GM18909 (cell line): ENCODE data around the gene KPNA4.
"Not testable (repeated sequence)": the region's sequence is repeated elsewhere in the genome, so short reads cannot be mapped to it uniquely, and the experiment has no call there.

Source experiments
- ATAC-seq: cut with Tn5 transposase; IDR thresholded peaks from one replicate; pipeline ENCODE4 v1.9.1; 2021; ENCODE audit warnings: mild to moderate bottlenecking; ENCODE audit not compliant: unreplicated experiment, poor library complexity

The KPNA4 gene

GRCh38 chr3:160574636-160575035, 9.3 kb upstream of the KPNA4 start:
- ATAC-seq = no peak

DNA sequence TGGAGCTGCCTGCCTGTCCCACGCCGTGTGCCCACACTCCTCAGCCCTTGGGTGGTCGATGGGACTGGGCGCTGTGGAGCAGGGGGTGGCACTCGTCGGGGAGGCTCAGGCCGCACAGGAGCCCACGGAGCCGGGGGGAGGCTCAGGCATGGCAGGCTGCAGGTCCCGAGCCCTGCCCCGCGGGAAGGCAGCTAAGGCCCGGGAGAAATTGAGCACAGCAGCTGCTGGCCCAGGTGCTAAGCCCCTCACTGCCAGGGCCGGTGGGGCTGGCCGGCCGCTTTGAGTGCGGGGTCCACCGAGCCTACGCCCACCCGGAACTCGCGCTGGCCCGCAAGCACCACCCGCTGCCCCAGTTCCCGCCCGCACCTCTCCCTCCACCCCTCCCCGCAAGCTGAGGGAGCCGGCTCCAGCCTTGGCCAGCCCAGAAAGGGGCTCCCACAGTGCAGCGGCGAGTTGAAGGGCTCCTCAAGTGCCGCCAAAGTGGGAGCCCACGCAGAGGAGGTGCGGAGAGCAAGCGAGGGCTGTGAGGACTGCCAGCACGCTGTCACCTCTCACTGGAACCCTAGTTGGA, 8.7 kb upstream of the KPNA4 start:
- not testable (repeated sequence) for ATAC-seq

- ATAC-seq = no peak
These were observed 4.7 kb upstream of the KPNA4 start for GRCh38 chr3:160569894-160570652.

DNA sequence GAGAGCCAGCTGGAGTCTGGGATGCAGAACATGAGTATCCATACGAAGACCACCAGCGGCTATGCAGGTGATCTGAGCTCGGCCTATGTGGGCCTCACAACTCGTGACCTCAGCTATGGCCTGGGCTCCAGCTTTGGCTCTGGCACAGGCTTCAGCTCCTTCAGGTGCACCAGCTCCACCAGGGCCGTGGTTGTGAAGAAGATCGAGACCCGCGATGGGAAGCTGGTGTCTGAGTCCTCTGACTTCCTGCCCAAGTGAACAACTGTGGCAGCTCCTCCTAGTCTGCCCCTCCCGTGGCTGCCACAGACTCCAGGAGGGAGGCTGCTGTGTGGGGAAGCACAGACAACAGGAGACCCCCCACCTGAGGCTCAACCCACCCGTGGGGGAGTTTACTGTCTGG, 3.6 kb upstream of the KPNA4 start:
- ATAC-seq = no peak

DNA sequence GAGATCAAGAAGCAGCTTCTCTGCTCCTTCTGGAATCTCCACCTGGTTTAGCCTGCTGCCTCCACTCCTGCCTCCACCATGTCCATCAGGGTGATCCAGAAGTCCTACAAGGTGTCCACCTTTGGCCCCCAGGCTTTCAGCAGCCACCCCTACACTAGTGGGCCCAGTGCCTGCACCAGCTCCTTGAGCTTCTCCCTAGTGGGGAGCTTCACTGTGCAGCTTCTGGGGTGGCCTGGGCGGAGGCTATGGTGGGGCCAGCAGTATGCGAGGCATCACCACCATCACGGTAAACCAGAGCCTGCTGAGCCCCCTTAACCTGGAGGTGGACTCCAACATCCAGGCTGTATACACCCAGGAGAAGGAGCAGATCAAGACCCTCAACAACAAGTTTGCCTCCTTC, 2.4 kb upstream of the KPNA4 start:
- no peak for ATAC-seq

DNA sequence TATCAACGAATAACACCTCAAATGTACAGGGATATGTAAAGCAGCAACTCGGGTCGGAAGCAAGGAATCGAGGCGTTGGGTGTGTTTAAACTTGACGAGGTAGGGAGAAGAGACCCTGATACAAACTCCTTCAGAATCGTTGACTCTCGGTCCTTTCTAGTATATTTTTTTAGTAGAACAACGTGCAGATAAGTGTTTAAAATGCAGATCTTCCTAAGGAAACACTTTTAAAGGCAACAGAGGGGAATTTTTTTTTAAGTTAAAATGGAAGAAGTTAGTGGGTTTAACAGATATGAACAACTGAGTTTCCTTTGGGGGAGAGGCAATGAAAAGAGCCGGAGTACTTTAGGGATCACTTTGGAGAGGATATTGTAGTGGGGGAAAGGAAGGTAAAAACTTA, 1.1 kb upstream of the KPNA4 start:
- ATAC-seq = no peak

DNA sequence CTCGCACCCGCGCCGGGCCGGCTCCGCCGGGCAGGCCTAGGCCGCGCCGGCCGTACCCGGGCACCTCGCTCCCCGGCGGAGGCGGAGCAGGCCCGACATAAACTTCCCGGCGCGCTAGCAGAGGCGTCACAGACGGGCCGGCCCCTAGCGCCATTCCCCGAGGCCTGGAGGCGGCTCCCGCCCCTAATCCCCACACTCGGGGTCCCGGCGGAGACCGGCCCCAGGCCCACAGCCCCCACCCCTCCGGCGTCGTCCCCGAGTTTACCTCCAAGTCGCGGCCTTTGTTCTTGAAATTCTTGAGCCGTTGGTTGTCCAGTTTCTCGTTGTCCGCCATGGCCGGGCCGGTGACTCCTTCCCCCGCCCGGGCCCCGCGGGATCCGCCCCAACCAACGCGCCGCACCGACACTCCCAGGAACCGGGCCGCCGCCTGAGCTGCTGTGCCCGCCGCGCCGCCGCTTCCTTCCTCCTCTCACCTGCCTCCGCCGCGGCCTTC, 376 bp downstream of the KPNA4 start:
- peak; percentile 52 for ATAC-seq

GRCh38 chr3:160564258-160564911, 986 bp downstream of the KPNA4 start:
- no peak for ATAC-seq

GRCh38 chr3:160562952-160563351, 2.4 kb downstream of the KPNA4 start:
- ATAC-seq = no peak

GRCh38 chr3:160557571-160557970, 7.8 kb downstream of the KPNA4 start:
- ATAC-seq = no peak

- no peak for ATAC-seq
These were observed 9.2 kb downstream of the KPNA4 start for GRCh38 chr3:160556141-160556540.

DNA sequence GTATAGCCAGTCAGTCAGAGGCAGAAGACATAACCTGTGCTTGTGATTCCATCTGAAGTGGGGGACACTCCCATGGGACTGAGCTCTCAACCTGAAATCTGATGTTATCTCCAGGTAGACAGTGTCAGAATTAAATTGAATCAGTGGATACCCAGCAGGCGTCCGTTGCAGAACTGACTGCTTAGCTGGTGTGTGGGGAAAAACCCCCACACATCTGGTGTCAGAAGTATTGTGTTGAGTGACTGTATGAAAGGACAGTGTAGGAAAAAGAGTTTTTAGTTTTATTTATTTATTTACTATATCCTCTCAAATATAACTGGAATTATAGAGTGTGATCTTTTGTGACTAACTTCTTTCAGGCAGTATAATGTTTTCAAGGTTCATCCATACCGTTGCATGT, 10.4 kb downstream of the KPNA4 start:
- no peak for ATAC-seq

GRCh38 chr3:160553827-160554226, 11.5 kb downstream of the KPNA4 start:
- no peak for ATAC-seq

DNA sequence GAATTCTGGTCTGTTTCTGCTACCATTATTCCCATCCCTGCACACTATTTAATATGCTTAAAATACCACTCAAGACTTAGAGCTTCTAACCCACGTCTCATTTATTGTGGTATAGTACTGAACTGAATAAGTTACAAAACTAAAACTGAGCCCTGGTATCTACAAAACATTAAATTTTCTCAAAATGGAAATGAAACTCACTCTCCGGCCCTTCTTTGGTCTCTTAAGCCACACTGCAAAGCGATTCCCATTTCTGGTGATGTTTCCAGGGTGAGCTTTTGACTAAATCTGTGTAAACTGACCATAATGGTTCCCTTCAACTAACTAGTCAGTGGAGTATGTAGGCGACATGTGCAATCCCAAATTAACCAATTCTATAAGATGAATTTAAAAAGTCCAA, 18.6 kb downstream of the KPNA4 start:
- peak; percentile 46 for ATAC-seq

DNA sequence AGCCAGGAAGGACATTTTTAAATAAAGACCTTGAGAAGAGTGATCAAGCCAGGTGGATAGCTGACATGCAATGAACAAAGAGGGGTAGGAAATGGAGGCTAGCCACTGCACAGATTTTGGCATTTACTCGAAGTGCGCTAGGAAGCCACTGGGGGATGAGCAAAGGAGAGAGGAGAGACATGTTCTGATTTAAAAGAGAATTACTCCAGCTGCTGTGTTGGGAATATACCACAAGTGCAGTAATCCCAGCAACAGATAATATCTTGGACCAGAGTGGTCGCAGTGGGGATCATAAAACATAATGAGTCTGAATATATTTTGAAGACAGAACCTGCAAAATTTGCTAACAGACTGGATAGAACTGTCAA, 19.9 kb downstream of the KPNA4 start:
- no peak for ATAC-seq

- ATAC-seq = no peak
These were observed 20.4 kb downstream of the KPNA4 start for GRCh38 chr3:160544844-160545503.

DNA sequence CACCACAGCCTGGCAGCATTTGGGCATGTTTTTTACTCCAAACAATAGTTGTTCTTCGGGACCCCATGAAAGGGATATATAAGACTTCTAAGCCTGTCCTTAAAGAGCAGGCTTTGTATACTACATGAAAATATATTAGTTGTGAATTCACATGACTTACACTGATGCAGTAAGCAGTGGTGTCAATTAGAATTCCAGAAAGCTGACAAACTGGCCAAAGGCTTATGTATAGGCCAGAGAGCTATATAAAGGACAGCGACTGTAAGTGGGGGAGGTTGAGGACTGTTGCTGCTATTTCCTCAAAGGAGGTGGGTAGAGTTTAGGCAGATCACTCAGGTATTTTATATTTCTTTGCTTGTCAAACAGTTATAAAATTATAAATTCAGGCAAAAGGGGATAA, 24.8 kb downstream of the KPNA4 start:
- no peak for ATAC-seq

DNA sequence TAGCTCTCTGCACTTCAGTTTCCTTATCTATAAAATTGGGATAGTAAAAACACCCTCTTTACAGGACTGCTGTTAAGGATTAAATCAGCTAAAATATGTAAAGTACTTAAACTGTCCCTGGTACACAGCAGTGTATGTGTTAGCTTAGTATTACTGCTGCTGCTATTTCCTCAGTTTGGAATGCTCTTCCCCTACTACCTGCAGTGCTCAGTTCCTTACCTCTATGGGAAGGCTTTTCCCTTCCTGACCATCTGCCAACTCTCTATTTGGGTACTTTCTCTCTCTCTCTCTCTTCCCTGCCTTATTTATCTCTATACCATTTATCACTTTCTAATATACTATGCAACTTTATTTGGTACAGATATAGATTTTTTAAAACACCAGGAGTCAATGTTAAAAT, 26.5 kb downstream of the KPNA4 start:
- no peak for ATAC-seq

- ATAC-seq = no peak
These were observed 27.6 kb downstream of the KPNA4 start for GRCh38 chr3:160537729-160538128.

GRCh38 chr3:160532371-160532770, 33.0 kb downstream of the KPNA4 start:
- no peak for ATAC-seq

DNA sequence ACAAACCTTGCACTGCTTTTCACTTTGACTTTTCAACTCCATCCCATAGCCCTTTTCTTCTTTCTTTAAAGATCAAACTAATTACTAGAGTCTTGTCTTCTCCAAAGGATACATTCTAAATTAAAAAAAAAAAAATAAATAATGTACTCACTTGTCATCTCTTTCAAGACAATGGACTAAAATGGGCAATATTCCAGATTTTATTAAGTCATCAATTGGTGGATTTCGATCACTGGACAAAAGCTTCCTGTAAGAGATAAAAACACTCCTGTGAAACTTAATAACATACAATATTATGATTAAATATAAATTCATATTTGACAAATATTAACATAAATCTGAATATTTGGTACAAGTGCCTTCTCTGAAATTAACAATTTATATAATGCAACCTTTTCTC, 34.1 kb downstream of the KPNA4 start:
- no peak for ATAC-seq
